H7 (cell line): Measurements from ENCODE around the gene MYO1D. TPM values are rescaled to one million over a fixed set of nuclear protein-coding genes. Genes with fewer than 3 reads are reported as not detected.
"Not testable (repeated sequence)": the region's sequence is repeated elsewhere in the genome, so short reads cannot be mapped to it uniquely, and the experiment has no call there.

Experiments
- DNase-seq: peaks from one replicate; pipeline ENCODE4 v3.0.0; 2012
- H3K27me3 ChIP-seq: 2 replicates; pipeline ENCODE4 v1.6.0; 2011; ENCODE audit warnings: mild to moderate bottlenecking, low read length; ENCODE audit not compliant: control insufficient read depth, insufficient read depth
- H3K36me3 ChIP-seq: replicated peaks from 2 replicates; pipeline ENCODE4 v1.5.1; 2011; ENCODE audit warnings: low read length; ENCODE audit not compliant: control insufficient read depth, insufficient read depth
- H3K4me3 ChIP-seq: 2 replicates; pipeline ENCODE4 v1.5.1; 2011; ENCODE audit warnings: low read depth, mild to moderate bottlenecking, control low read depth, low read length, moderate library complexity; ENCODE audit not compliant: insufficient read depth
- total RNA-seq: library from RNA; depleted of rRNA; stranded (reverse); fragments of >200 nt; shearing (Covaris generic); gene quantifications from 2 replicates; pipeline ENCODE4 v1.2.3, GENCODE V29; 2014

Gene MYO1D
- total RNA-seq, 1 experiment from 2014 or later = 15.6 TPM

DNA sequence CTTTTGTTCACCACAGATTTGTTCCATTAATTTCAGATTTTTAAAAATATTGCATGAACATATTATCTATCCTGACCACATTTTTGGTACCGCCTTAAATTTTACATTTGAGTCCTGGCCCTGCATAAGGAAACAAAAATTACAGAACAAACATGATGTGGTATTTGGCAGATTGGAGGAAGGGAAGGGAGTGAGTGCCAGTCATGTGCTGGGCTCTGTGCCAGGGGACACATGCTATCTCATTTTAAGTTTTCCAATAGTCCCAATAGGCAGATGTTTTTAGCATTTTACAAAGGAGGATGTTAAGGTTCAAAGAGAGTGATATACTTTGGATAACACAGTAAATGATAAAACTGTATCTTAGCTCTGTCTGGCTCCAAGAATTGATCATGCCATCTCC is 205.0 kb downstream of the MYO1D start:
- Histone ChIP-seq H3K4me3 (no peak overlapping the region), H3K36me3 (no peaks in the 10 kb centered on the region), H3K27me3 (no peaks in the 10 kb centered on the region)
- DNase-seq = no peak

DNA sequence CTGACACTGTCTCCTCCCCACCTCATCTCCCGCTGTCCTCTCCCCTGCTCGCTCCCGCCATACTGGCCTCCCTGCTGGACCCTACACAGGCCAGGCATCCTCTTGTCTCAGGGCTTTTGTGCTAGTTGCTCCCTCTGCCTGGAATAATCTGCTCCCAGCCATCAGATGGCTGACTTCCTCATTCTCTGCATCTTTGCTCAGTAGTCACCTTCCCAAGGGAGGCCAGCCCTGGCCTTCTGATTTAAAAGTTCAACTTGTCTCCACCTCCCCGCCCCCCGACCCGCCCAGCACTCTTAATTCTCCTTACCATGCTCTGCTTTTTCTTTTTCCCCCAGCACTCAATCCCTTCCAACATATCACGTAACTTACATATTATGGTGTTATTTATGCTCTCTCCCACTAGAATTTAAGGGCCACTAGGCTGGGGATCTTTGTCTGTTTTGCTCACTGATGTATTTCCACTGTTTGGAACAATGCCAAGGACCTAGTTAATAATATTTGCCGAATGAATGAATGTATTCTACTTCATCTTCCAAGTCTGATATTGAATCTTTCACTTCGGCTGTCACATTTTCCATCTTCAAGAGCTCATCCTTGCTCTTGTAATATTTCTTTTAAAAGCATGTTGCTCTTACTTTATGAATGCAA is 211.9 kb downstream of the MYO1D start:
- no peak overlapping the region for H3K4me3 ChIP-seq
- no peaks in the 10 kb centered on the region for H3K36me3 ChIP-seq
- no peaks in the 10 kb centered on the region for H3K27me3 ChIP-seq
- DNase-seq = no peak

DNA sequence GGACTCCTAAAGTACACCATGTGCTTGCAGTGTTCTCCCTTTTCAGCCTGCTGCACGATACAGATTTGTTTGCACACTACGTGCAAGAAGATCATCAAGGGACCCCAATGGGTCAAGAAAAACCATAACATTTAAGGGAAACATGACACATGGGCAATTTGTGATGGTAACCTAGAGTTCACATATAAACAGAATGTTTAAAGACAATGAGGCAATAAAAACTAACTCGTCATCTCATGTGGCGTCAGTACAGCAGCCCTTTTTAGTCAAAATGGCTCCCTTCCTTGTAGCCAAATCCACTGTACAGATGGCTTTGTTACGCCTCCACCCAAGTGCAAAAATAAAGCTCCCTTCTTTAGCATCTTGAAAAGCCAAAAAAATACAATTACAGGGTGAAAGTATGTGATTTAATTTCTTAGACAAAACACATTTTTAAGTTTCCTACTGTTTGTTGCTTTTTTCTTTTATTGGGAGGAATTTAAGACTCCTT is 216.4 kb downstream of the MYO1D start:
- no peak overlapping the region for H3K4me3 ChIP-seq
- no peak for DNase-seq
- no peaks in the 10 kb centered on the region for H3K27me3 ChIP-seq
- no peaks in the 10 kb centered on the region; the same call in none of the 2 replicates for H3K36me3 ChIP-seq

DNA sequence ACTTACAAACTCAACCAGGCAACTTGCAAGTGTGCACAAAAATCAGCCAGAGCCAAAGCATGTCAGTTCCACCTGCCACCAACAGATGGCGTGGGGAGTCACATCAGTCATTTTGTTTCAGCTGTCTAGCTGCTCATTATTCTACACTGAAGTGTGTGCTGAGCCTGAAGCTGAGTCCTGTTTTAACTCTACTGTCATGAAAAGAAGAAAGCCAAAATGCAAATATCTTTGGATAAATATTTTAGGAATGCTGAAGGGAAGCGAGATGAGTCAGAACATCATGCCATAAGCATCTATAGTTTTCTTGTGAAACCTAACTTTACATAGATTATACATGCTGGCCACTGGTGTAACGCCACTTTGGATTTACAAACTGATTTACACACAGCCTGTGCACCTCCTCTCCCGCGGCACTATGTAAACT is 217.5 kb downstream of the MYO1D start:
- DNase-seq = peak; percentile 64
- no peaks in the 10 kb centered on the region for H3K27me3 ChIP-seq
- no peaks in the 10 kb centered on the region; the same call in none of the 2 replicates for H3K36me3 ChIP-seq
- H3K4me3 ChIP-seq = no peak overlapping the region

DNA sequence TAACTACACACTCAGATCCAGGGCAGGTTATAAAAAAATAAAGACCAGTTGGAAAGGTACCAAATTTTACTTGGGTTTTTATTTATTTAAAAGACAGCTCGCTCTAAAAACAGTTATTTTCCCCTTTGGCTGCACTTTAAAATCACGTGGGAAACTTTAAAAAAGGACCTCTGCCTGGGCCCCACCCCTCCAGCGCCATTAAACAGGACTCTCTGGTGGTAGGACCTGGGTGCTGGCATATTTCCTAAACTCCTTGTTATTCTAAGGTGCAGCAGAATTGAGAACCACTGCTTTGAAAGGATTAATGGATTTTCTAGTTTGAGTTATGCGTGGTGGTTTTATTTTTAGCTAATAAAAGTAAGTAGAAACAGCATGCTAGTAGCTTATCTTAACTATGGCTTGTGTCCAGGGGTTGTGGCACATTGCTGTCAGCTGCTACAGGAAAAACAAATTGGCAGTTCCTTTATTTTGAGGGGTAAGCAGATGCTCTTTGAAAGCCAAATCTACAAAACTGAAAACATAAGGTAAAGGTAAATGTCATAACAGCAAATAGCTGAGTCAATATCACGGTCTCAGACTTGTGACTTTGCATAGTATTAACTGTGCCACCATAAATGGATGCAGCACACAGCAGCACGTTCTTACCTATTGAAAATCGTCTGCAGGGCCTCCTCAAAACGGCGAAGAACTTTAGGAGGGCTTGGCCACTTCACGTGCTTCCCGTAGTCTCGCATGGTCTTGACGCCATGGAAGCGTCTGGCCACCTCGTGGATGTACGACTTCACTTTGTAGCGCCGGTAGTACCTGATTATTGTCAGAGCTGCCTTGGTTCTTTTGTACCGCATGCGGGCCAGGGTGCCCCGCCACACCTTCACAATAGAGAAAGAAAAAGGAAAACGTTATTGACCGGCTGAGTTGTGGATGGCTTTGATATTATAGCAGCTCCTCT is 218.2 kb downstream of the MYO1D start:
- Histone ChIP-seq H3K4me3 (no peak overlapping the region), H3K36me3 (no peaks in the 10 kb centered on the region; the same call in none of the 2 replicates), H3K27me3 (no peaks in the 10 kb centered on the region)
- no peak for DNase-seq

DNA sequence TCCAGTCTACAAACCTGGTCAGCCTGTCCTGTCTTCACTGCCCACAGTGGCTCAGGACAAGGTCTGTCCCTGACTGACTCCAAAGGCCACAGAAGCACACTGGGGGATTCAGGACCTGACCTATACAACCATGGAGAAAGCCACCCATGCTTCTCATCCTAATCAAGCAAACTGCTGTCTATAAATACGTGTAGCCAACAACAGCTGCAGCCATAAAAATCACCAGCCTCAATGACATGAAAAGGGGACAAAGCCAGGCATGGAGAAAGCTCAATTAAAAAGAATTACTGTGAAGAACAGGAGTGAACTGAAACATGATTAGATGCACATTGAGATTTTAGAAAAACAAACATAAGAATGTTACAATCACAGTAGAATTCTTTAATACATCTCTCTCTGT is 220.0 kb downstream of the MYO1D start:
- Histone ChIP-seq H3K27me3 (no peaks in the 10 kb centered on the region), H3K36me3 (no peaks in the 10 kb centered on the region; the same call in none of the 2 replicates), H3K4me3 (no peak overlapping the region)
- no peak for DNase-seq

DNA sequence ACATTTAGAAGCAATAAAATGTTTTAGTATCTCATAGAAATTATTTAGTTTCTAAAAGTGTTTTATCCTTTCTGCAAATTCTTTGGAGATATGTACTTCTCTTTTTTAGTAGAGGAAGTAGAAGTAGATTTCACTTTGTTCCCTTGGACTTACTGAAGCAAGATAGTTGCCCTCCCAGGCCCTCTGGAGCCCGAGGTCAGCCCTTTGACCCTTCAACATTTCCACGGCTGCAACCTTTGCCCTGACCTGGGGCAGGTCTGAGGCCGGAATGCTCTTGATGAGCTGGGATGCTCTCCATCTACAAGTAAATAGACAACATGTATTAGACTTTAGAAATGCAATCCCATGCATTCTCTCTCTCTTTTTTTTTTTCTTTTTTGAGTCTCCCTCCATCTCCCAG is 222.6 kb downstream of the MYO1D start:
- DNase-seq = no peak
- Histone ChIP-seq H3K36me3 (no peaks in the 10 kb centered on the region; the same call in none of the 2 replicates), H3K4me3 (no peak overlapping the region), H3K27me3 (no peaks in the 10 kb centered on the region)

DNA sequence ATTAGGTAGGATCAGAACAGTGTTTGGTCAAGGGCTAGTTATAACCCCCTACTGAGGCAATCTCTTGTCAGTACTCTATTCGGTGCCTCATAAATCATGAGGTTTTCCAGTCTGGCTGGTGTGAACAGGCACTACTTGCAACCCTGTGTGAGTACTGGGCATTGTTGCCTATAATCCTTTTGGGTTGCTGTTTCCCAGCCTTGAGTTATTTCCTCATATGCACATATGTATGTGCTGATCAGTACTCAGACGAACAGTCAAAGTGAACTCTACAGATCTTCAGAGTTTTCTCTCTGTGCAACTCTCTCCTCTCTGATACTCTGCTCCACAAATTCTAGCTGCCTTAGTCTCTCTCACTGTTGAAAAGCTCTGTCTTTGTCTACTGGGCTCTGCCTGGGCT is 225.8 kb downstream of the MYO1D start:
- H3K4me3 ChIP-seq = no peak overlapping the region
- no peaks in the 10 kb centered on the region; the same call in 1 of the 2 replicates for H3K36me3 ChIP-seq
- no peaks in the 10 kb centered on the region for H3K27me3 ChIP-seq
- DNase-seq = no peak

DNA sequence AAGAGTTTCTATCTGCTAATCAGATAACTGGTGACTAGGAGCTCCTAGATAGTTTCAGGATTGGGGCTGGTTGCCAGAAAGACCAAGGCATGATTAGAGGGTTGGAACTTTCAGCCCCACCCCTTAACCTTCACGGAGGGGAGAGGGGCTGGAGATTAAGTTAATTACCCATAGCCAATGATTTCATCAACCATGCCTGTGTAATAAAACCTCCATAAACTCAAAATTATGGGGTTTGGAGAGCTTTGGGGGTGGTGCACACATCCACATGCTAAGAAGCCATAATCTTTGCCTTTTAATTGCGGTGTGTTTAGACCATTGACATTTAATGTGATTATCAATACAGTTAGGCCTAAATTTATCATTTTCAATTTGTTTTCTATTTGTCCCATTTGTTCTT is 228.5 kb downstream of the MYO1D start:
- Histone ChIP-seq H3K36me3 (no peaks in the 10 kb centered on the region; the same call in 1 of the 2 replicates), H3K27me3 (no peaks in the 10 kb centered on the region), H3K4me3 (no peak overlapping the region)
- DNase-seq = no peak

DNA sequence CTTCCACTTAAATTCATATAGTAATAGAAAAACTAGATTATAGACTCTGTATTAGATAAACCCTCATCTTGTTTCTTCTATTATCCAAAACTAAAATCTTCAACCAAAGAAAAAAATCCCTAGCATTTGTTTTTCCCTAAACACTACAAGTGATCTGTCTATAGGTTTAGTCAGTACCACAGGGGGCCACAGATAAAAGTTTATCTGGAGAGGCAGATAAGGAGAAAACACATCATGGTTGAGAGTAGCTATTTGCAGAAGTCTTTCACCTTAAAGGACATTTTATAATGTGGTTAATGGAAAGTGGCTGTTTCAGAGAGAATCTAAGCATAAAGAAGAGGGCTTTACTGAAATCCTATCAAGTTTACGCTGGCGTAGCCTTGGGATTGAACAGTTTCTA is 230.0 kb downstream of the MYO1D start:
- Histone ChIP-seq H3K36me3 (no peaks in the 10 kb centered on the region; the same call in 1 of the 2 replicates), H3K27me3 (no peaks in the 10 kb centered on the region), H3K4me3 (no peak overlapping the region)
- DNase-seq = no peak

DNA sequence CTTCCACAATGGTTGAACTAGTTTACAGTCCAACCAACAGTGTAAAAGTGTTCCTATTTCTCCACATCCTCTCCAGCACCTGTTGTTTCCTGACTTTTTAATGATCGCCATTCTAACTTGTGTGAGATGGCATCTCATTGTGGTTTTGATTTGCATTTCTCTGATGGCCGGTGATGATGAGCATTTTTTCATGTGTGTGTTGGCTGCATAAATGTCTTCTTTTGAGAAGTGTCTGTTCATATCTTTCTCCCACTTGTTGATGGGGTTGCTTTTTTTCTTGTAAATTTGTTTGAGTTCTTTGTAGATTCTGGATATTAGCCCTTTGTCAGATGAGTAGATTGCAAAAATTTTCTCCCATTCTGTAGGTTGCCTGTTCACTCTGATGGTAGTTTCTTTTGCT is 235.4 kb downstream of the MYO1D start:
- not testable (repeated sequence) for DNase-seq, H3K36me3 ChIP-seq, H3K4me3 ChIP-seq, H3K27me3 ChIP-seq

DNA sequence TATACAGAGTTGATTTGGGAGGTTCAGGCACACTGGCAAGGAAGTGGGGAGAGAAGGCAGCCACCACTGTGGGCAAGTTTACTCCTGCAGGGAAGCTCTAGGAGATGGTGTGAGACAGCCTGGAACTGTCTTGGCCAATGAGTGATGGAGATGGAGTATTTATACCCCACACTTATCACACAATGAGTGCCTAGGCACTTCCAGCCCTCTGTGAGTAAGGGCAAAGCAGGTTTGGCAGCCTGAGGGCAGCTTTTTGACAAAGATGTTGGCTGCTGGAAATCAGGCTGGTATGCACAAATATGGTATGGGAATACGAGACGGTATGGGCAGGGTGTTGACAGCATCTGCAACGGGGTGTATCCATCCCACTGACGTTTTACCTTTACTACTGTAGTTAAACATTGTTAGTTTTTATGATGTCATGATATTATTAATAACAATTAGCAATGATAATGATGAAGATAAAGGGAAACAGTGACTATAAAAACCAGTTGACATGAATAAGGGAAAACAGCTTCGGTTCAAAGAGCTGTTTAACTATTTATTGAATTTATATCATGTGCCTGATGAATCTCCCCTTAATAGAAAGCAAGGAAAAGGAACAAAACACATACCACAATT is 240.2 kb downstream of the MYO1D start:
- no peaks in the 10 kb centered on the region for H3K36me3 ChIP-seq
- H3K27me3 ChIP-seq = no peaks in the 10 kb centered on the region
- no peak for DNase-seq
- H3K4me3 ChIP-seq = no peak overlapping the region

DNA sequence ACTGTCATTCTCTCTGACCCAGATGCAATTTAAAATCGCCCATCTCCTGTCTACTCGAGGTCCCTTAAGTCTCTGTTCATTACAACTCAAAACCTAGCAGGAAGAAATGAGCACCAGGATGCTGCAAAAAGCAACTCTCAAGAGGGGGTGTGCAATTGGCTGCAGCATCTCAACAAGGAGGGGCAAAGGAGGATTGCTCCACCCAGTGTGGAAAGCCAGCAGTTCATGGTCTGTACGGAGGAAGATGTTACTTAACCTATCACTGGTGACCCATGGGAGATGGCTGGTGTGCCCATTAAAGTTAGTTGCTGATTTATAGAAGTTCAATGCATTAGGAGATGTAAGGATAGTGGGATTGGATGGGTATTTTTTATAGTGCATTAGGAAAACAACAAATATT is 242.8 kb downstream of the MYO1D start:
- DNase-seq = no peak
- no peaks in the 10 kb centered on the region for H3K27me3 ChIP-seq
- H3K4me3 ChIP-seq = no peak overlapping the region
- no peaks in the 10 kb centered on the region for H3K36me3 ChIP-seq

DNA sequence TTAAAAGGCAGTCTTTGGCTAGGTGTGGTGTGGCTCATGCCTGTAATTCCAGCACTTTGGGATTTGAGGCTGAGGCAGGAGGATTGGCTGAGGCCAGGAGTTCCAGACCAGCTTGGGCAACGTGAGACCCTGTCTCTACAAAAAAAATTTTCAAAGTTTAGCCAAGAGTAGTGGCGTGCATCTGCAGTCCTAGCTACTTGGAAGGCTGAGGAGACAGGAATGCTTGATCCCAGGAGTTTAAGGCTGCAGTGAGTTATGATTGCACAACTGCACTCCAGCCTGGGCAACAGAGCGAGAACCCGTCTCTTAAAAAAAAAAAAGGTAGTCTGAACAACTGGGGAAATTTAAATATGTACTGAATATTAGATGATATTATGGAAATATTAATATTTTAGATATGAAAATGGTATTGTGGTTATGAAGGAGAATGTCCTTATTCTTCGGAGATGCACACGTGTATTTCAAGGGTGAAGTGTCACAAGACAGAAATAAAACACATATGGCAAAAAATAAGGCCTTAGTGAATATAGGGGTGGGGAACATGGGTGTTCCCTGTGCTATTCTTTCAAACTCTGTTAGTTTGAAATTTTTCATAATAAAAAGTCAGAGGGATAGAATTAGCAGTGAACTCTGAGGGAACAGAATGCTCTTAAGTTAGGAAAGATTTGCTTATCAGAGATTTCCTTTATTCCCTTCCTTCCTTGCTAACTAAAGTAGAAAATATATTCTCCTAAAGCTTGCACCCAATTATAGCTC is 245.4 kb downstream of the MYO1D start:
- no peak for DNase-seq
- Histone ChIP-seq H3K36me3 (no peaks in the 10 kb centered on the region), H3K27me3 (no peaks in the 10 kb centered on the region)

More for the DNA sequence above, 245.4 kb downstream of the MYO1D start:
- H3K4me3 ChIP-seq = no peak overlapping the region
